HepG2 (cell line): ENCODE data around the gene B3GNT5. TPM values are rescaled to one million over a fixed set of nuclear protein-coding genes. Genes with fewer than 3 reads are reported as not detected.

Source experiments
- ATAC-seq: fragments of 200-7000 bp; cut with Tn5 transposase; 3 replicates; pipeline ENCODE4 v1.9.1; 2020; ENCODE audit warnings: mild to moderate bottlenecking, moderate library complexity
- BruUV-seq: library from RNA; stranded (reverse); fragments of 400-500 nt; replicated peaks from 2 replicates; lab custom pipeline; 2021; lab: Mats Ljungman, UMichigan
- CTCF ChIA-PET: fragments of 300-600 bp; formaldehyde crosslinking; extraction: SDS; loops from one replicate; lab custom pipeline; 2021; ENCODE audit warnings: low total read pairs, inconsistent platforms, low intra/inter-chr PET ratio; lab: Yijun Ruan, JAX
- POLR2A ChIA-PET: fragments of 350-600 bp; sonication (Branson Sonifier 250); formaldehyde crosslinking; loops from one replicate; lab custom pipeline; 2020; ENCODE audit warnings: antibody characterized with exemption, inconsistent platforms; lab: Yijun Ruan, JAX
- DNase-seq: peaks from one replicate; pipeline ENCODE4 v3.0.0-alpha.2; 2015; ENCODE audit warnings: low spot score
- FAIRE-seq: peaks from 3 replicates; lab custom pipeline; 2011; peaks lifted over from hg19 to GRCh38; lab: Jason Lieb, UNC
- H2AFZ ChIP-seq: one replicate; pipeline ENCODE4 v1.6.1; 2011; ENCODE audit warnings: low read length, inconsistent platforms
- H3K27ac ChIP-seq: fragments of 300-600 bp; 3 replicates; pipeline ENCODE4 v1.8.0; 2011; ENCODE audit warnings: mixed run types, mild to moderate bottlenecking, mixed read lengths, low read length, inconsistent platforms; ENCODE audit not compliant: insufficient read depth; ENCODE audit errors: extremely low read length
- H3K27me3 ChIP-seq, 2 experiments: fragments of 200-600 bp in 1 of 2; 2 replicates in 1 of 2; 3 replicates in 1 of 2; pipeline versions ENCODE4 v1.6.0 to v1.8.0; 2011; ENCODE audit warnings: low read length in 2 of 2, mild to moderate bottlenecking in 2 of 2, moderate library complexity in 2 of 2, inconsistent platforms in 1 of 2; ENCODE audit not compliant: insufficient read depth in 2 of 2, control insufficient read depth in 1 of 2
- H3K36me3 ChIP-seq, 2 experiments: fragments of 200-600 bp in 1 of 2; replicated peaks in 1 of 2; 2 replicates in 1 of 2; 3 replicates in 1 of 2; pipeline versions ENCODE4 v1.5.1 to v1.8.0; 2011; ENCODE audit warnings: low read length in 2 of 2, inconsistent platforms in 1 of 2; ENCODE audit not compliant: insufficient read depth in 2 of 2, control insufficient read depth in 1 of 2
- H3K4me1 ChIP-seq: 2 replicates; pipeline ENCODE4 v1.5.1; 2012; ENCODE audit warnings: low read length, inconsistent platforms; ENCODE audit not compliant: insufficient read depth
- H3K4me2 ChIP-seq: 2 replicates; pipeline ENCODE4 v1.6.0; 2011; ENCODE audit warnings: low read depth, low read length, inconsistent platforms
- H3K4me3 ChIP-seq, 3 experiments: fragments of 200-600 bp in 1 of 3; sonication (generic), shearing (Covaris generic) in 1 of 3; replicated peaks in 1 of 3; 2 replicates each; pipeline ENCODE4 v1.5.1; 2011 to 2016; ENCODE audit warnings: low read length in 3 of 3, inconsistent platforms in 2 of 3, low read depth in 2 of 3, mild to moderate bottlenecking in 2 of 3, control low read depth in 1 of 3, mixed read lengths in 1 of 3; ENCODE audit not compliant: insufficient read depth in 1 of 3
- H3K79me2 ChIP-seq: one replicate; pipeline ENCODE4 v1.6.1; 2011; ENCODE audit warnings: low read length, inconsistent platforms; ENCODE audit not compliant: insufficient read depth
- H3K9ac ChIP-seq: 2 replicates; pipeline ENCODE4 v1.6.0; 2011; ENCODE audit warnings: mild to moderate bottlenecking, low read depth, low read length, inconsistent platforms; ENCODE audit not compliant: insufficient read depth
- H3K9me3 ChIP-seq: 2 replicates; pipeline ENCODE4 v1.5.1; 2012; ENCODE audit warnings: mild to moderate bottlenecking, low read length
- H4K20me1 ChIP-seq: 2 replicates; pipeline ENCODE4 v1.6.0; 2011; ENCODE audit warnings: inconsistent platforms, mild to moderate bottlenecking, low read length, moderate library complexity; ENCODE audit not compliant: insufficient read depth
- ATF2 ChIP-seq: sonication (generic); formaldehyde crosslinking; IDR thresholded peaks from 2 replicates; pipeline ENCODE4 v1.4.0; 2020; ENCODE audit warnings: missing genetic modification reagents
- EEA1 ChIP-seq: sonication (generic); formaldehyde crosslinking; IDR thresholded peaks from 2 replicates; pipeline ENCODE4 v1.5.1; 2020; ENCODE audit warnings: mild to moderate bottlenecking, missing genetic modification reagents, borderline replicate concordance
- KLF12 ChIP-seq: sonication (generic); formaldehyde crosslinking; IDR thresholded peaks from 2 replicates; pipeline ENCODE4 v1.4.0; 2020; ENCODE audit warnings: missing genetic modification reagents, borderline replicate concordance
- STAT6 ChIP-seq: sonication (generic); formaldehyde crosslinking; IDR thresholded peaks from 2 replicates; pipeline ENCODE4 v1.4.0; 2020; ENCODE audit warnings: missing genetic modification reagents, mild to moderate bottlenecking, borderline replicate concordance
- TAF15 ChIP-seq: fragments of 200-400 bp; formaldehyde crosslinking; IDR thresholded peaks from one replicate; pipeline ENCODE4 v1.6.1; 2018; ENCODE audit warnings: mild to moderate bottlenecking, low read depth, low read length; ENCODE audit not compliant: poor library complexity, severe bottlenecking
- XBP1 ChIP-seq: sonication (generic); formaldehyde crosslinking; IDR thresholded peaks from 2 replicates; pipeline ENCODE4 v1.5.0; 2020; ENCODE audit warnings: missing genetic modification reagents
- ZNF563 ChIP-seq: sonication (generic); formaldehyde crosslinking; IDR thresholded peaks from 2 replicates; pipeline ENCODE4 v1.8.0; 2022; ENCODE audit warnings: mild to moderate bottlenecking, moderate library complexity, missing genetic modification reagents
- ZNF644 ChIP-seq: IDR thresholded peaks from 2 replicates; pipeline ENCODE4 v1.6.1; 2016; ENCODE audit warnings: low read depth
- ZNF713 ChIP-seq: sonication (generic); formaldehyde crosslinking; IDR thresholded peaks from 2 replicates; pipeline ENCODE4 v1.4.0; 2020; ENCODE audit warnings: mild to moderate bottlenecking, missing genetic modification reagents
- in situ Hi-C: cut with HindIII; loops from 2 replicates; pipeline ENCODE4 v1.10.0; 2017; ENCODE audit warnings: low pct_unique_long_range_greater_than_20kb; ENCODE audit not compliant: extremely low pct_ligation_motif_present
- intact Hi-C: fragments of 100-400 bp; cut with micrococcal nuclease; formaldehyde crosslinking; loops from one replicate; pipeline ENCODE4 v1.10.0; 2022; ENCODE audit not compliant: unreplicated experiment
- polyA plus RNA-seq, 8 experiments: library from polyadenylated mRNA; depleted of rRNA in 3 of 8; stranded (reverse) in 7 of 8; unstranded in 1 of 8; fragments of >200 nt; fragmentation: Illumina TruSeq in 4 of 8; extraction: Trizol in 4 of 8; gene quantifications; 2 replicates each; pipeline versions ENCODE4 v1.2.1 to v1.2.3, GENCODE V29; 2011 to 2016; ENCODE audit warnings: low read depth in 4 of 8, missing spikeins in 1 of 8, mixed read lengths in 1 of 8; ENCODE audit not compliant: insufficient read depth in 1 of 8
- total RNA-seq, 5 experiments: library from RNA; depleted of rRNA; stranded (reverse); fragments of >200 nt; fragmentation: Illumina TruSeq; extraction: Trizol; gene quantifications; 2 replicates each; pipeline ENCODE4 v1.2.3, GENCODE V29; 2016; ENCODE audit warnings: low read depth in 1 of 5
- TF ChIP-seq, protein P1 (sequence below): IDR thresholded peaks from 2 replicates; pipeline ENCODE4 v1.6.1; 2016; ENCODE audit warnings: mild to moderate bottlenecking, missing biosample characterization, missing genetic modification reagents
- TF ChIP-seq, protein P2 (sequence below): IDR thresholded peaks from 2 replicates; pipeline ENCODE4 v1.6.1; 2012; ENCODE audit warnings: low read length, improper control_type of control experiment

The B3GNT5 gene
- total and polyA plus RNA-seq, 2 of the 13 experiments (the other 11 are each of a cell fraction or from before 2014, with no cell fraction given) = not detected

DNA sequence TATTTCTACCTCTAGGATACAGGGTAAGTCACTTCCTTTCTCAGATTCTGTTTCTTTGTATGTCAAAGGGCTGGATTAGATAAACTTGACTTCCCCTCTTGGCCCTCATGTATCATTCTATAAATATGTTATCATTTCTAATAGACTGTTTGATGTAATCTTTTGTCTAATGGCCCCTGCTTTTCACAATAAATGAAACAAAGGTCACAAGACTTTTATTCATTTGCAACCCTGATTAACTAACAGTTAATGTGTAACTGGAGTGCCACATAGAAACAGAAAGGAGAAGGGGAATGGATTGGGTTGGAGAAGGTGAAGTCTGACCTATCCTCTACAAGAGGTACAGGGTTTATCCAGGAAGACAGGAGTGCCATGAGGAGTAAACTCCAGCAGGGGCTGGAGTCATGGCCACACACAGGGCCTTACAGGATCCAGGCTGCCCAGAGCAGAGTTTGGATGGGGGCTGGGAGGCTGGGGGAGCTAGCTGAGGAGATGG lies 8.0 kb upstream of the B3GNT5 start:
- no TSS peak for BruUV-seq
- Histone ChIP-seq H3K4me2 (no peak overlapping the region), H3K27me3 (peaks cover 0 to 12% of the 10 kb centered on the region in 2 experiments; a peak in 1 of 5 replicates), H3K4me1 (no peaks in the 10 kb centered on the region), H3K27ac (no peak overlapping the region), H3K4me3 (no peak overlapping the region), H2AFZ (no peak overlapping the region), H3K36me3 (no peaks in the 10 kb centered on the region), H3K79me2 (no peaks in the 10 kb centered on the region), H3K9me3 (peaks cover 15% of the 10 kb centered on the region), H4K20me1 (no peaks in the 10 kb centered on the region), H3K9ac (no peak overlapping the region)
- in situ Hi-C loops = no loop called here
- TF ChIP-seq STAT6 (CRISPR knock-in tag) (no peak), ZNF713 (no peak), XBP1 (no peak), ZNF644 (CRISPR knock-in tag) (no peak), TAF15 (no peak), ATF2 (CRISPR knock-in tag) (no peak), ZNF563 (CRISPR knock-in tag) (no peak), KLF12 (CRISPR knock-in tag) (no peak), EEA1 (no peak)
- TF ChIP-seq, protein P1, sequence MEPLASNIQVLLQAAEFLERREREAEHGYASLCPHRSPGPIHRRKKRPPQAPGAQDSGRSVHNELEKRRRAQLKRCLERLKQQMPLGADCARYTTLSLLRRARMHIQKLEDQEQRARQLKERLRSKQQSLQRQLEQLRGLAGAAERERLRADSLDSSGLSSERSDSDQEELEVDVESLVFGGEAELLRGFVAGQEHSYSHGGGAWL (CRISPR knock-in tag) = no peak
- TF ChIP-seq, protein P2, sequence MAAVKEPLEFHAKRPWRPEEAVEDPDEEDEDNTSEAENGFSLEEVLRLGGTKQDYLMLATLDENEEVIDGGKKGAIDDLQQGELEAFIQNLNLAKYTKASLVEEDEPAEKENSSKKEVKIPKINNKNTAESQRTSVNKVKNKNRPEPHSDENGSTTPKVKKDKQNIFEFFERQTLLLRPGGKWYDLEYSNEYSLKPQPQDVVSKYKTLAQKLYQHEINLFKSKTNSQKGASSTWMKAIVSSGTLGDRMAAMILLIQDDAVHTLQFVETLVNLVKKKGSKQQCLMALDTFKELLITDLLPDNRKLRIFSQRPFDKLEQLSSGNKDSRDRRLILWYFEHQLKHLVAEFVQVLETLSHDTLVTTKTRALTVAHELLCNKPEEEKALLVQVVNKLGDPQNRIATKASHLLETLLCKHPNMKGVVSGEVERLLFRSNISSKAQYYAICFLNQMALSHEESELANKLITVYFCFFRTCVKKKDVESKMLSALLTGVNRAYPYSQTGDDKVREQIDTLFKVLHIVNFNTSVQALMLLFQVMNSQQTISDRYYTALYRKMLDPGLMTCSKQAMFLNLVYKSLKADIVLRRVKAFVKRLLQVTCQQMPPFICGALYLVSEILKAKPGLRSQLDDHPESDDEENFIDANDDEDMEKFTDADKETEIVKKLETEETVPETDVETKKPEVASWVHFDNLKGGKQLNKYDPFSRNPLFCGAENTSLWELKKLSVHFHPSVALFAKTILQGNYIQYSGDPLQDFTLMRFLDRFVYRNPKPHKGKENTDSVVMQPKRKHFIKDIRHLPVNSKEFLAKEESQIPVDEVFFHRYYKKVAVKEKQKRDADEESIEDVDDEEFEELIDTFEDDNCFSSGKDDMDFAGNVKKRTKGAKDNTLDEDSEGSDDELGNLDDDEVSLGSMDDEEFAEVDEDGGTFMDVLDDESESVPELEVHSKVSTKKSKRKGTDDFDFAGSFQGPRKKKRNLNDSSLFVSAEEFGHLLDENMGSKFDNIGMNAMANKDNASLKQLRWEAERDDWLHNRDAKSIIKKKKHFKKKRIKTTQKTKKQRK = no peak
- ChIA-PET POLR2A (no interaction called here), CTCF (no interaction called here)
- ATAC-seq (peak; percentile 33; the same call in 2 of the 3 replicates), FAIRE-seq (no peak), DNase-seq (no peak)
- intact Hi-C loops = no loop called here
